Measurements from ENCODE around the gene RIBC1.
"Not testable (repeated sequence)": the region's sequence is repeated elsewhere in the genome, so short reads cannot be mapped to it uniquely, and the experiment has no call there.

RIBC1 gene

GRCh38 chrX:53422861-53423306 lies at the start of gene RIBC1:
Gene RIBC1, plus strand, starts transcription at chrX:53422873. Its CDS starts 3,404 bp downstream, at chrX:53426277.
- no peak for DNase-seq (ENCODE audit: low spot score)

- DNase-seq (ENCODE audit: low spot score) = no peak
These were observed 49.4 kb upstream of the RIBC1 start for GRCh38 chrX:53373307-53373706.

DNA sequence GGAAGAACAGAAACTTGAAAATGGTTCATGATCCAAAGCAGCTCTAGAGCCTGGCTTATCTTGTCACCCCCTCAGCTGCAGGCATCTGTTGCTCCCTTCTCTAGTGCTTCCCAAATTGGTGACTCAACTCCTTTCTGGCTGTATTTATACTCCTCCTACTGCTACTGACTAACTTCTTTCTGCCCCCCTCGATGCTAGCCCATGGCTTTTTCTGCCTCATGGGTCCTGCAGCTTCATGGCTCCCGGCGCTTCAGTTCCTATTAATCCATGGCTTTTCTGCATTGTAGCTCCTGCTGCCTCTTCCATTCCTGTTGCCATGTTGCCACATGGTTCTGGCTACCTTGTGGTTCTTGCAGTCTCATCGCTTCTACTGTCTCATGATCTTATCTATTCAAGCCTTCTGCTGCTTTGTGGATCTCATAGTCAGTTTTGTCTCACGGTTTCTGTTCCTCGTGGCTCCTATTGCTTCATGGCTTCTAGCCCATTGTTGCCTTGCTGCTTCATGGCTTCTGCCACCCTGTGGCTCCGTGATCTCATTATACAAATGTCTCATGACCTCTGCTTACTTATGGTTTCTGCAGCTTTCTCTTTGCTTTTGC lies 48.4 kb upstream of the RIBC1 start:
- no peak for DNase-seq (ENCODE audit: low spot score)

DNA sequence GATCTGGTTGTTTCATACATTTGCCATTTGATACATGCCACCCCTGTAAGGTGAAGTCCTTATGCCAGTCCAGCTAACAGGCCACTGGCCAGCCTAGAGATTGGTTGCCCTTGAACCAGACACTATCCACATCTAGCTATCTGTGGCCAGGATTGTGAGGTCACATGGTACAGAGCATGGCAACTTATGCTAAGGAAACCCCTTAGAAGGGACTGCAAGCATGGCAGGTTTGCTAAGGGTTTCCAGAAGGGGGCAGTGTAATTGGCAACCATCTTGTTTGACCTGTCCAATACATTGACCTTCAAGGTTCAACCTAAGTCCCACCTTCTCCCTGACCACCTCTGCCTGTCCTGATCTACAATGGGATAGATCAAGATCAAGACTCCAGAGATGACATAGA lies 47.8 kb upstream of the RIBC1 start:
- no peak for DNase-seq (ENCODE audit: low spot score)

DNA sequence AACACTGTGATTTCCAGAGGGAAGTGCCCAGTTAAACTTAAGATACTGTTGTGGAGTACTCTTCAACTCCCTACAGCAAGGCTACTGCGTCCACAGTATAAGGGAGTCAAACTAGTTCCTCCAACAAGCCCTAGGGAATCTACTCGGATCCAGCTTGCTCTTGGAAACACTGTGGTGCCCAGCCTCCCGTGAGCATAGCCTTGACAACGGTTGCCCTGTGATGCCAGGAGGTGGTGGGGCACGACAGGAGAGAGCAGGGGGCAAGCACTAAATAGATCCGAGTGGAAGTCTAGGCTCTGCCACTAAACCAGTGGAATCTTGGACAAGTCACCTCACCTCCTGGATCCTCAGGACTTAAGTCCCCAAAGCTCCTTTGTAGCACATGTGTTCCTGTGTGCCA lies 45.8 kb upstream of the RIBC1 start:
- no peak for DNase-seq (ENCODE audit: low spot score)

GRCh38 chrX:53377464-53377863 lies 45.2 kb upstream of the RIBC1 start:
- DNase-seq (ENCODE audit: low spot score) = no peak

GRCh38 chrX:53379008-53379710 lies 43.5 kb upstream of the RIBC1 start:
- no peak for DNase-seq (ENCODE audit: low spot score)

DNA sequence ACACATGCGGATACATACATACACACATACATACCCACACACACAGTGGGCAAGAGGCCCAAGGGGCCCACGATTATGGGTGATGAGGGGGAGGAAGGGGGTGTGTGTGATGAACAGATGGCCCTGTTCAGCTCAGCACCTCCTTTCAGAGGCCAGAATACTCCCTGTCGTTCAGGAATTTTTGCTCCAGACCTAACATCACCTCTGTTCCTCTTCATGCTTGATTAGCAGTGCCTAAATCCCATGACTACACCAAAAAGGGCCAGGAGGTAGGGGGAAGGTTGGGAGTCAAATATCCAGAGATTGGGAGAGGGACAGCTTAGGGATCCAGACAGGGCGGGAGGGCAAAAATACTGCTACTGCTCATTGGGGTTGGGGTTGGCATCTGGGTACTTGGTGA lies 42.9 kb upstream of the RIBC1 start:
- DNase-seq (ENCODE audit: low spot score) = peak; percentile 59

DNA sequence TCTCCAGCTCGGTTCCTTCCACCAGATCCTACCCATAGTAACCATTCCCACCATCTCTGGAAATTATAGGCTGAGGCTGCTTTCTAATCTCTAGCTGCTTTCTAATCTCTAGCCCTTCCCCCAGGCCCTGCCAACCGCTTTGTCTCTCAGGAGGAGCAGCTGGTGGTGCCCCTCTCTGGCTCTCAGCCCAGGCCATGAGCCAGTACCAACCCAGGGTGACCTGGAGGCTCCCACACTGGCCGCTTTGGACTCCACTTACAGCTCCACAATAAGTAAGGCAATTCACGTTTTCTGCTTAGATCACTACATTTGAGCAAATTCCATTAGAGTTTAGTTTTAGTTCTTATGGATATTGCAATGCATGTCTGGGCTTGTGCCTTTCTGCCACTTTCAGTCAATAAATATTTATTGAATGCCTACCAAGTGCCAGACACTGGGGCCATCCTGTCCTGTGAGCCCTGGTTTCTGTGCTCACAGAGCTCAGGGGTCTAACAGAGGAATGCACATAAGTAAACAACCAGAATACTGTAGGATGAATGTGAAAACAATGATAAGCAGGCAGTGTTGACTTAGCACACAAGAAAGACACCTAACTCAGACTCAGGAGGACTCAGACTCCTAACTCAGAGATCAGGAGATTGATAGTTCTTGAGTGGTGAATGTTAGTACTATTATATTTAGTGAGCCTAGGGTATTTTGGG lies 39.1 kb upstream of the RIBC1 start:
- no peak for DNase-seq (ENCODE audit: low spot score)

DNA sequence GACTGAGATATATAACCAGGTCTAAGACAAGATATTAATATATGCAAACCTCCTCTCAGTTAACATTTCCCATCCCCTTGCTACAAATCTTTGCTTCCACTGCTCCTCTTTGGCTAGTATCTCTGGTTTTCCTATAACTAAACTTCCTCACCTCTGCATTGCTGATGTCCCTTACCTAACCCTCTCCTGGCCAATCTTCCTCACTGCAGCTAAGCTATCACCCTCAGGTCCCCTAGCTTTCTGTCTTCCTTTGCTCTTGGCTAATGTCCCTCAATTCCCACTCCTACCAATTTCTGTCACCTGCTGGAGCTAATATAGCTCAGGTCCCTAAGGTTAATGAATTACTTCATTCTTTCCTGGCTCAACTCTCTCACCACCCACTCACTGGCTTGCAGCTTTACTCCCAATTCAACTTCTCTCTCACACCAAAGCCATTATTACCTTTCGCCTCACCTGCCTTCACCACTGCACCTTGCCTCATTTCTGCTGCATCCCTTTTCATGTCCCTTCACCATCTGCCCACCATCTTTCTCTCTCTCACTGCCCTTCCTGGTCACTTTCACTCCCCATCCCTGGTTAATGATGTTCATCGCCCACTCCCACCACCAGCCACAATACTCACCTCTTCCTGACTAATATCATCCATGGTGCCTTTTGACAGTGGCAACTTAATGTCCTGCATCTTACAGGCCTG lies 26.9 kb upstream of the RIBC1 start:
- no peak for DNase-seq (ENCODE audit: low spot score)

DNA sequence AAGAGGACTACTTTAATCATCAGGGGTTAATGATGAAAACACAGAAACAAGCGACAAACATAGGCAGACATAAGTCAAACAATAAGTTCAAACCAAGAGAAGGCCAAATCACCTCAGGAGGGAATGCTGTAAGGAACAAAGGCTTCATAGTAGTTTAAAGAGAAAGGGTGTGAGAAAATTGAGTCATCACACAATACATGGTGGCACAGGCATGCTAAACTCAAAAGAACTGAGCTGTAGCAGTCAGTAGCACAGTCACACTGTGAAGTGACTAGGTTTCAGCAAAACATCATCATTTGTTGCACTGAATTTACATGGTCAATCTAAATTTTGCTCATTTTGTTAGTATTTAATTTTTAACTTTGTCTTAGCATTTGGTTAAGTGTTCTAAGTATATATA lies 24.5 kb upstream of the RIBC1 start:
- peak; percentile 22 for DNase-seq (ENCODE audit: low spot score)

DNA sequence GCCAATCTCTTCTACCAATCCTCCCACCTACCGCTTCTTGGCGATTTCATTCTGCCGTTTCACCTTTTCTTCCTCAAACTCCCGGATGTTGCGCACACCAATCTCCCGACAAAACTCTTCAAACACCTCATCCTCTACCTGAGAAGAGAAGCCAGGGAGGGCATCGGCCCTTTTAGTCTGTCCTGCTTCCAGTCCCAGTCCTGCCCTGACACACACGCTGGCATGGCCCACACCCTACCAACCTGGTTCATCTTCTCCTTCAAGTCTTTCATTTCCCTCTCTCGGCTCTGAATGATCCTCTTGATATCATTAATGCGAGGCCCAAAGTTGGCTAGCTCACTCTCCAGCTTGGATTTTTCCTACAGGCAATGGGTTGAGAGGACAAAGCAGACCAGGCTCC lies 19.1 kb upstream of the RIBC1 start:
- DNase-seq (ENCODE audit: low spot score) = no peak

DNA sequence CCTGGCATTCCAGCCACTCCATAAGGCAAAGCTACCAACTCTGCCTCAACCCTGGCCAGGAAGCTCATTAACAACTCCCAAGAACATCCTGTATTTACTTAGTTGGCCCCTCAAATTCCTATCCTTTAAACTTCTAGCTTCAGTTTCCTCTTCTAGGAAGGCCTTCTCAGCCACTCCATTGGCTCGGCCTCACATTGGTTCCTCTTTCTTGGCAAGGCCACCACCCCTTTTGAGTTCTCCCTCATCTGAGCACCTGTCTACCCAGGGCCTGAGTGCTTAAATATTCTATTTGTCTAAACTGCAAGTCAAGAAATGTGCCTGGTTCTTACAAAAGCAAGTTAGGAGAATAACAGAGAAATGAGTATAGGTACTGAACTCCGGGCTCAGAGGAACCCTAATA lies 10.2 kb upstream of the RIBC1 start:
- no peak for DNase-seq (ENCODE audit: low spot score)

DNA sequence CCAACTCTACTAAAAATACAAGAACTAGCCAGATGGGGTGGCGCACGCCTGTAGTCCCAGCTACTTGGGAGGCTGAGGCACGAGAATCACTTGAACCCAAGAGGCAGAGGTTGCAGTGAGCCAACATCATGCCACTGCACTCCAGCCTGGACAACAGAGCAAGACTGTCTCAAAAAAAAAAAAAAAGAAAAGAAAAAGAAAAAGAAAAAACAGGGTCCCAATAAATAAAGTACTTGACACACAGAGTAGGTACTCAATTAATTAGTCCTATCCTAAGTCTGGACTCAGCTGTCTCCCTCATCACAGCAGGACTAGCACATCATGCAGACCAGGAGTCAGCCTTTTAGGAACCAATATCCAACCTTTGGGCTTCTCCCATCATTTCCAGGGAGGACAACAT lies 2.3 kb upstream of the RIBC1 start:
- DNase-seq (ENCODE audit: low spot score) = not testable (repeated sequence)

GRCh38 chrX:53421125-53421524 lies 1.5 kb upstream of the RIBC1 start:
- DNase-seq (ENCODE audit: low spot score) = no peak

DNA sequence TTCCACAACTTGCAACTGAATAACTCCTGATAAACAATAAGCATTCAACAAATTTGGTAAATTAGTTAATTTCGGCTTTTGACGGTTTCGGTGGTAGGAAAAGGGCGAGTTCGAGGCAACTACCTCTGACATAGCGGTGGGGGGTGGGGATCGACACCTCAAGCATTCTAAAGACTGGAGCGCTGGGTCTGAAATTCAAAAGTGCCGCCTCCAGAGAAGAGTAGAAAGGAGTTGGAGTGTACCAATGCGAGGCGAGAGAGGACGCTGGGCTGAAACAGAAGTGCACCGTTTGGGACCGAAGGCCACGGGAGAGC lies 944 bp upstream of the RIBC1 start:
- no peak for DNase-seq (ENCODE audit: low spot score)

DNA sequence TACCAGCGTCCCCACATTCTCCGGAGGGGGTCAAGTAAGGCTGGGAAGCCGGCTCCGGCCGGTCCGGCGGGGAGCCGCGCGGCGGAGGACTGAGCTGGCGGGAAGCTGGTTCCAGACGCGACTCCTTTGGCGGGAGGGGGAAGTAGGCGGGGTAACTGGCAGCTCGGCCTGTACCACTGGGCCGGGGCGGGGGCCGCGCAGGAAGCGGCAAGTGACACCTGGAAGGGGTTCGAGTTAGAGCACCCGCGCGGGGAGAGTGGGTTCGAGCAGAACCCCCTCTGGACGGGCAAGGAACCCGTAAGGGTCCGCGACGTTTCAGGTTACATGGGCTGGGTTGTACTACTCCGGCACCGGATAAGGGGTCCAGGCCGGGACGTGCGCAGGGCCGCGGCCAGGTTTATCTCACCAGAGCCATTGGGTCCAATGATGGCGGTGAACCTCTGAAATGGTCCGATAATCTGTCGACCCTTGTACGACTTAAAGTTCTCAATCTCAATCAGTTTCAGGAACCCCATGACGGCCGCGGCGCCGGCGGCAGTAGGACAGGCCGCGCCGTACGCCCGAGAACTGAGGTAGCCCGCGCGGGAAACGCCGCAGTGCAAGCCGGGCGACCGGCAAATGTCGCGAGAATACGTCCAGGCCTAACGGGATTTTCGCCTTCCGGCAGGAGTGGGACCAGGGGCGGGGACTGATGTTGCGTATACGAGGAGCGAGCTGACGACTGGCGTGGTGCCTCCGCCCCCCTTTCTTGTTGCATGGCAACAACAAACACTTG lies 400 bp upstream of the RIBC1 start, which contains the start of gene SMC1A:
SMC1A (minus strand) TSS at position 569 of the 775 bp plus-strand sequence; CDS start at position 515, 54 bp downstream.
- DNase-seq (ENCODE audit: low spot score) = peak; percentile 99

DNA sequence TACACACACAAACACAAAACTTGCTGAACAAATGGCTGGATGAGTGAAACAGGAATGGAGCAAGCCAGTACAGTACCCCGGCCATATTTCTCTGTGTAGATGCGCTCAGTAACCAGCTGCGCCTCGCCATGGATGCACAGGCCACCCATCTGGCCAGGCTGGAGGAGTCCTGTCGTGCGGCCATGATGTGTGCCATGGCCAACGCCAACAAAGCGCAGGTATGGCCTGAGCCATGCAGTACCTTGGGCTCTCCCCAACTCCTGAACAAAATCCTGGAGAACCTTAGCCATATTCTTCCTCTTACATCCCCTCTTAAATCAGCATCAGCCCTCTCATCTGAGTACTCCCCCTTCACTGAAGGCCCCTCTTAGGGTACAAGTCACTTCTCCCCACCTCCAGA lies 7.1 kb downstream of the RIBC1 start:
- no peak for DNase-seq (ENCODE audit: low spot score)

- DNase-seq (ENCODE audit: low spot score) = no peak
These were observed 7.6 kb downstream of the RIBC1 start for GRCh38 chrX:53430231-53430630.

GRCh38 chrX:53433651-53434639 lies 11.3 kb downstream of the RIBC1 start, which contains the start of gene HSD17B10:
Gene HSD17B10, minus strand, starts transcription at chrX:53434370. Its CDS starts 25 bp downstream, at chrX:53434345.
- peak; percentile 84 for DNase-seq (ENCODE audit: low spot score)

DNA sequence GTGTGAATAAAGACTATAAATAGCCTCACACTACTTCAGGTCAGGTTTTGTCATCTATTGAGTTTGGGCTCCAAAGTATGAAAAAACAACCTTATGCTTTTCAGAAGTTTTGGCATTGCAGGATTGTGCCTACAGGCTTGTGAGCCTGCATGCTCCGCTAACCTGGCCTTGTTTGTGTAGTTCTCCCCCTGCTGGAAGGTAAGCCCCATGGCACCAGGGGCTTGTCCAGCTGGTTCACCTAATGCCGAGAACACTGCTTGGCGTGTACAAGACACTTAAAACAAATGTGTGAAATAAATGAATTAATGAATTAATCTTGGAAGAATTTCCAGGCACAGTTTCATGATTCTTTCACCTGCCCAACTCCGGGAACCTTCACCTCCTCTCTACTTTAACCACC lies 13.3 kb downstream of the RIBC1 start:
- DNase-seq (ENCODE audit: low spot score) = peak; percentile 78

All from kidney tubule cell (primary cell).